ENCODE data around the gene GPR17.

DNA sequence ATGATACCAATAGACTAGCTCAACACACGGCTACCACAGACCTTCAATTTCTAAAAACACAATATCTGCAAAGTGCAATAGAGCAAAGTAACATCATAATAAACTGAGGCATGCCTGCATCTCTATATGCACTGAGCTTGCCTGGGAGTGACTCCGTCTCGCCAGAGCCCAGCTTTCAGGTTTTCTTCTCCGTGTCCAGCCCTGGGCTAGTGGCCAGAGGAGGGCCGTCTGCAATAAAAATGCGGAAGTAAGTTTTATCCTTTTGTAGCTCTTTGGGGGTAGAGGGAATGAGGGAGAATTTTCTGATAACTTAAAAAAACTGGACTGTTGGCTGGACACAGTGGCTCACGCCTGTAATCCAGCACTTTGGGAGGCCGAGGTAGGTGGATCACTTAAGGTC, 41.0 kb upstream of the GPR17 start:
- TF ChIP-seq, protein P1, sequence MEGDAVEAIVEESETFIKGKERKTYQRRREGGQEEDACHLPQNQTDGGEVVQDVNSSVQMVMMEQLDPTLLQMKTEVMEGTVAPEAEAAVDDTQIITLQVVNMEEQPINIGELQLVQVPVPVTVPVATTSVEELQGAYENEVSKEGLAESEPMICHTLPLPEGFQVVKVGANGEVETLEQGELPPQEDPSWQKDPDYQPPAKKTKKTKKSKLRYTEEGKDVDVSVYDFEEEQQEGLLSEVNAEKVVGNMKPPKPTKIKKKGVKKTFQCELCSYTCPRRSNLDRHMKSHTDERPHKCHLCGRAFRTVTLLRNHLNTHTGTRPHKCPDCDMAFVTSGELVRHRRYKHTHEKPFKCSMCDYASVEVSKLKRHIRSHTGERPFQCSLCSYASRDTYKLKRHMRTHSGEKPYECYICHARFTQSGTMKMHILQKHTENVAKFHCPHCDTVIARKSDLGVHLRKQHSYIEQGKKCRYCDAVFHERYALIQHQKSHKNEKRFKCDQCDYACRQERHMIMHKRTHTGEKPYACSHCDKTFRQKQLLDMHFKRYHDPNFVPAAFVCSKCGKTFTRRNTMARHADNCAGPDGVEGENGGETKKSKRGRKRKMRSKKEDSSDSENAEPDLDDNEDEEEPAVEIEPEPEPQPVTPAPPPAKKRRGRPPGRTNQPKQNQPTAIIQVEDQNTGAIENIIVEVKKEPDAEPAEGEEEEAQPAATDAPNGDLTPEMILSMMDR (IDR thresholded peaks at IDR 0.05): no peak
- no peak for TF ChIP-seq POLR2A (IDR thresholded peaks at IDR 0.05)

Data from adrenal gland (tissue), 5 donors.